GM12891 (cell line): Measurements from ENCODE around the gene PLS1.
"Not testable (repeated sequence)": the region's sequence is repeated elsewhere in the genome, so short reads cannot be mapped to it uniquely, and the experiment has no call there.

Experiments
- POLR2A ChIP-seq: IDR thresholded peaks from 2 replicates; pipeline ENCODE4 v1.6.1; 2011; ENCODE audit warnings: low read depth, low read length, control low read depth
- POLR2AphosphoS5 ChIP-seq: IDR thresholded peaks from 2 replicates; pipeline ENCODE4 v1.6.1; 2011; ENCODE audit warnings: low read depth, low read length, control low read depth
- SPI1 ChIP-seq: IDR thresholded peaks from 2 replicates; pipeline ENCODE4 v1.6.1; 2011; ENCODE audit warnings: low read depth, low read length, control low read depth
- TAF1 ChIP-seq: IDR thresholded peaks from 2 replicates; pipeline ENCODE4 v1.6.1; 2011; ENCODE audit warnings: low read depth, low read length, control low read depth

- TF ChIP-seq POLR2A, TAF1, POLR2AphosphoS5, SPI1: not testable (repeated sequence)
Measured at GRCh38 chr3:142552579-142552978, 43.6 kb upstream of the PLS1 start.
